Body of pancreas (tissue), 4 donors: ENCODE results near the gene PFAS.

Experiments
- POLR2A ChIP-seq, 3 donors: fragments of 450-650 bp; IDR thresholded peaks; one replicate each; pipeline ENCODE4 v1.6.1; 2016; ENCODE audit warnings: antibody characterized with exemption in 3 of 3, mild to moderate bottlenecking in 2 of 3
- TF ChIP-seq, protein P1 (sequence below), 7 experiments: fragments of 450-650 bp in 4 of 7; fragments of 200-600 bp in 3 of 7; sonication (generic) in 3 of 7; IDR thresholded peaks; one replicate each; pipeline ENCODE4 v1.5.1; 2016 to 2019; ENCODE audit warnings: antibody characterized with exemption in 7 of 7

- TF ChIP-seq POLR2A (IDR thresholded peaks at IDR 0.05) = no peak
- TF ChIP-seq, protein P1, sequence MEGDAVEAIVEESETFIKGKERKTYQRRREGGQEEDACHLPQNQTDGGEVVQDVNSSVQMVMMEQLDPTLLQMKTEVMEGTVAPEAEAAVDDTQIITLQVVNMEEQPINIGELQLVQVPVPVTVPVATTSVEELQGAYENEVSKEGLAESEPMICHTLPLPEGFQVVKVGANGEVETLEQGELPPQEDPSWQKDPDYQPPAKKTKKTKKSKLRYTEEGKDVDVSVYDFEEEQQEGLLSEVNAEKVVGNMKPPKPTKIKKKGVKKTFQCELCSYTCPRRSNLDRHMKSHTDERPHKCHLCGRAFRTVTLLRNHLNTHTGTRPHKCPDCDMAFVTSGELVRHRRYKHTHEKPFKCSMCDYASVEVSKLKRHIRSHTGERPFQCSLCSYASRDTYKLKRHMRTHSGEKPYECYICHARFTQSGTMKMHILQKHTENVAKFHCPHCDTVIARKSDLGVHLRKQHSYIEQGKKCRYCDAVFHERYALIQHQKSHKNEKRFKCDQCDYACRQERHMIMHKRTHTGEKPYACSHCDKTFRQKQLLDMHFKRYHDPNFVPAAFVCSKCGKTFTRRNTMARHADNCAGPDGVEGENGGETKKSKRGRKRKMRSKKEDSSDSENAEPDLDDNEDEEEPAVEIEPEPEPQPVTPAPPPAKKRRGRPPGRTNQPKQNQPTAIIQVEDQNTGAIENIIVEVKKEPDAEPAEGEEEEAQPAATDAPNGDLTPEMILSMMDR (IDR thresholded peaks at IDR 0.05) = no peak
Measured at GRCh38 chr17:8282345-8282744, 33.3 kb downstream of the PFAS start.
